Neutrophil (primary cell): Measurements from ENCODE around the gene XRCC4.

ENCODE experiments used
- H3K27ac ChIP-seq: fragments of 200-600 bp; sonication (generic); 2 replicates; pipeline ENCODE4 v1.5.1; 2016; ENCODE audit warnings: mild to moderate bottlenecking, moderate library complexity
- H3K27me3 ChIP-seq: fragments of 200-600 bp; sonication (generic); 2 replicates; pipeline ENCODE4 v1.6.0; 2016; ENCODE audit warnings: mild to moderate bottlenecking
- H3K36me3 ChIP-seq: fragments of 200-600 bp; sonication (generic); 2 replicates; pipeline ENCODE4 v1.5.1; 2017
- H3K4me1 ChIP-seq, 2 experiments: fragments of 200-600 bp in 1 of 2; sonication (generic) in 1 of 2; 1 replicate in 1 of 2; 2 replicates in 1 of 2; pipeline versions ENCODE4 v1.5.1 to v1.6.1; 2013 to 2016; ENCODE audit warnings: low read depth in 1 of 2, low read length in 1 of 2, mild to moderate bottlenecking in 1 of 2, moderate library complexity in 1 of 2; ENCODE audit not compliant: control insufficient read depth in 1 of 2, insufficient read depth in 1 of 2
- H3K4me3 ChIP-seq, 2 experiments: fragments of 200-600 bp in 1 of 2; sonication (generic) in 1 of 2; 1 replicate in 1 of 2; 2 replicates in 1 of 2; pipeline ENCODE4 v1.5.1; 2013 to 2016; ENCODE audit warnings: low read depth in 1 of 2, low read length in 1 of 2, mild to moderate bottlenecking in 1 of 2, moderate library complexity in 1 of 2
- H3K9me3 ChIP-seq: fragments of 200-600 bp; sonication (generic); 2 replicates; pipeline ENCODE4 v1.5.1; 2016
- CTCF ChIP-seq: fragments of 200-600 bp; sonication (generic); IDR thresholded peaks from 2 replicates; pipeline ENCODE4 v1.5.1; 2016; ENCODE audit warnings: antibody characterized with exemption

The XRCC4 gene

GRCh38 chr5:83222906-83223305 lies 145.6 kb downstream of the XRCC4 start:
- no peak for TF ChIP-seq CTCF
- H3K27me3 ChIP-seq: no peaks in the 10 kb centered on the region
- no peak overlapping the region for H3K4me3 ChIP-seq
- H3K27ac ChIP-seq: no peak overlapping the region
- H3K36me3 ChIP-seq: no peaks in the 10 kb centered on the region
- H3K9me3 ChIP-seq: no peaks in the 10 kb centered on the region
- no peaks in the 10 kb centered on the region for H3K4me1 ChIP-seq

DNA sequence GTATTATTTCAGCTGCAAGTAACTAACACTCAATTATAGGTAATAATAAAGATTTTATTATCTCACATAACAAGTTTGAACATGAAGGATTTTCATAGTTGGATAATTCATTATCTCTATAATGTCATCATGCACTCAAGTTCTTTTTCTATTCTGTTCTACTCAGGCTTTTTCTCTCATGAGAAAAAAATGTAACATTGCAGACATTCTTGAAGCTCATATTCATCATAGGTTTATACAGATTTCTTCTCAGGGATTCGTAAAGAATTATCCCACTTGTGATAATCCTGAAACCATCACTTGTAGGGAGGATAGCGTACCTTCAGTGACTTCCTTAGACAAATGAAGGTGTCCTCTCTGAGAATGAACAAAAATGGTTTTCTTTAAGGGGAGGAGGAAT lies 150.3 kb downstream of the XRCC4 start:
- Histone ChIP-seq H3K36me3 (no peaks in the 10 kb centered on the region), H3K4me1 (no peaks in the 10 kb centered on the region), H3K4me3 (no peak overlapping the region), H3K27ac (no peak overlapping the region), H3K27me3 (no peaks in the 10 kb centered on the region), H3K9me3 (no peaks in the 10 kb centered on the region)
- no peak for TF ChIP-seq CTCF

- Histone ChIP-seq H3K4me1 (no peaks in the 10 kb centered on the region), H3K4me3 (no peak overlapping the region), H3K27me3 (no peaks in the 10 kb centered on the region), H3K36me3 (no peaks in the 10 kb centered on the region), H3K27ac (no peak overlapping the region), H3K9me3 (no peaks in the 10 kb centered on the region)
- no peak for TF ChIP-seq CTCF
Measured at GRCh38 chr5:83230511-83230910, 153.2 kb downstream of the XRCC4 start.

GRCh38 chr5:83244516-83244915 lies 167.2 kb downstream of the XRCC4 start:
- TF ChIP-seq CTCF: no peak
- Histone ChIP-seq H3K9me3 (no peaks in the 10 kb centered on the region), H3K27ac (no peak overlapping the region), H3K4me1 (no peaks in the 10 kb centered on the region), H3K36me3 (no peaks in the 10 kb centered on the region), H3K27me3 (no peaks in the 10 kb centered on the region), H3K4me3 (no peak overlapping the region)

DNA sequence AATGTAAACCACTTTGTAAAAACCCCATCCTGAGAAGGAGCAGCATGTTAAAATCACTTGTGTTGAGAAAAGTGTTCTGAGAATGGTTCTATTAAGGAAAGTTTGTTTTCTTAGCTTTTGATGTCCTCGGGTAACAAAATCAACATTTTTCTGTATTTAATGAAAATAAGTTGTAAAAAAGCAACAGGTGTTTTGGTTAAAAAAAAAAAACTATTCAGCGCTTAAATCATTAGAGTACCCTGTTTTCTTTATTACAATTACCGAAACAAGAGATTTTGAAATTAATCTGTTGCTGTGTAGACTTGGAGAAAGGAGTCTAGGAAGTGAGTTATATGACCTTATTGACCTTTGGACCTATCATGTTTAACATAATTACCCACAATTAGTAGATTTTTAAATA lies 167.7 kb downstream of the XRCC4 start:
- Histone ChIP-seq H3K9me3 (no peaks in the 10 kb centered on the region), H3K27ac (no peak overlapping the region), H3K4me1 (no peaks in the 10 kb centered on the region), H3K4me3 (no peak overlapping the region), H3K27me3 (no peaks in the 10 kb centered on the region), H3K36me3 (no peaks in the 10 kb centered on the region)
- no peak for TF ChIP-seq CTCF

- no peak for TF ChIP-seq CTCF
- Histone ChIP-seq H3K36me3 (no peaks in the 10 kb centered on the region), H3K4me3 (no peak overlapping the region), H3K27me3 (no peaks in the 10 kb centered on the region), H3K4me1 (no peaks in the 10 kb centered on the region), H3K27ac (no peak overlapping the region), H3K9me3 (no peaks in the 10 kb centered on the region)
Measured at GRCh38 chr5:83246071-83246470, 168.7 kb downstream of the XRCC4 start.
